Measurements from ENCODE around the gene CFAP46. TPM values are rescaled to one million over a fixed set of nuclear protein-coding genes. Genes with fewer than 3 reads are reported as not detected.

CFAP46 gene
- total and polyA plus RNA-seq, 10 of the 15 experiments (the other 5 are each of a cell fraction or from before 2014, with no cell fraction given) = 0.01 to 0.18 (median 0.03) TPM; not detected in 7

DNA sequence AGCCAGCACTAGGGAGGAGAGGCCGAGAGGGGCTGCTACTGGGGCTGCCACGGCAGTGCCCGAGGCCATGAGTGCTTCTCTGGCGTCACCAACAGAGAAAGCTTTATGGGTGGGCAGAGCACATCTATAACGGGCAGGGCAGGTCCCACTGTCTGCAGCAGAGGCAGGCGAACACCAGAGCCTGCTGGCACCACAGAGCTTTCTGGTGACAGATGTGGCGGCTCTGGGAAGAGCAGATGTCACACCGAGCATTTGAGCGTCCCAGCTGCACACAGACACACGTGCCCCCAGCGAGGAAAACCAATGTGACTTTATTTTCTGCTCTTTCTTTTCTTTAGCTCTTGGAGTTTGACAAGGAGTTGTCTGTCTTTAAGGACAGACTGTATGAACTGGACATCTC lies 176.9 kb downstream of the CFAP46 start (continued):
- TF ChIP-seq STAT1 (conservative IDR thresholded peaks at IDR 0.05) = no peak
- no peak for TF ChIP-seq ATF7 (IDR thresholded peaks at IDR 0.05; ENCODE audit: low read depth)
- TF ChIP-seq ZNF384 (IDR thresholded peaks at IDR 0.05; ENCODE audit: borderline replicate concordance, low read depth, low read length) = no peak
- TF ChIP-seq TARDBP (IDR thresholded peaks at IDR 0.05; ENCODE audit: borderline replicate concordance) = no peak
- TF ChIP-seq ZNF274 (IDR thresholded peaks at IDR 0.05; ENCODE audit: insufficient read depth, insufficient read length) = no peak
- TF ChIP-seq RAD51 (IDR thresholded peaks at IDR 0.05) = no peak
- no peak for TF ChIP-seq CBX5 (IDR thresholded peaks at IDR 0.05; ENCODE audit: low read depth)
- no peak for TF ChIP-seq ETV6 (conservative IDR thresholded peaks at IDR 0.05 in 1 of 2, IDR thresholded peaks at IDR 0.05 in 1 of 2; ENCODE audit: borderline replicate concordance in 1 of 2, low read depth in 1 of 2)
- TF ChIP-seq SUZ12 (IDR thresholded peaks at IDR 0.05; ENCODE audit: unreplicated experiment) = no peak
- no peak for TF ChIP-seq GATAD2B (conservative IDR thresholded peaks at IDR 0.05; ENCODE audit: low read depth)

DNA sequence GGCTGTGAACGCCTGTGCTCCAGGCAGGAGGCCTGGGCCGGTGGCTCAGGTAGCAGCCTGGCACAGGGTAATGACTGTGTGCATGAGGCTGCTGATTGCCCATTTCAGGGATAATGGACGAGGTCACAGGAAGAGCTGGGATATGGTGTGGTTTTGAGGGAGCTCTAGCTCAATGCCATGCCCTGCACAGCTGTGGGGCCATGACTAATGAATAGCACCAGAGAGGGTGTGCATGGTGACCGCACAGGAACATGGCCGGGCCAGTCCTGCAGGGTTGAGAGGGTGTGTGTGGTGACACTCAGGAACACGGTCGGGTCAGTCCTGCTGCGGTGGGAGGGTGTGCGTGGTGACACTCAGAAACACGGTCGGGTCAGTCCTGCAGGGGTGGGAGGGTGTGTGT lies 178.3 kb downstream of the CFAP46 start:
- ChIA-PET RAD21 (ENCODE audit: unreplicated experiment) (no interaction called here), SMC1A (ENCODE audit: uncharacterized antibody, unreplicated experiment) (no interaction called here), CTCF (no interaction called here), POLR2A (no interaction called here)
- BruUV-seq (replicated peaks) = no TSS peak
- Histone ChIP-seq H3K4me2 (ENCODE audit: control insufficient read depth, insufficient read depth) (no peak overlapping the region), H3K9ac (ENCODE audit: control insufficient read depth, insufficient read depth, low read length) (no peak overlapping the region), H4K20me1 (ENCODE audit: control insufficient read depth, insufficient read depth) (no peaks in the 10 kb centered on the region), H3K27me3 (replicated peaks in 1 of 2; ENCODE audit: control insufficient read depth in 2 of 2, insufficient read depth in 2 of 2, low read length in 1 of 2) (no peaks in the 10 kb centered on the region), H3K79me2 (ENCODE audit: control insufficient read depth, insufficient read depth, low read length) (no peaks in the 10 kb centered on the region), H3K36me3 (ENCODE audit: control insufficient read depth in 2 of 2, insufficient read depth in 2 of 2, low read length in 1 of 2) (no peaks in the 10 kb centered on the region), H3K4me3 (no peak overlapping the region), H3K27ac (ENCODE audit: control insufficient read depth, insufficient read depth) (no peak overlapping the region), H3K9me3 (replicated peaks; ENCODE audit: control insufficient read depth, insufficient read depth, low read length) (no peaks in the 10 kb centered on the region; the same call in 2 of the 3 replicates), H2AFZ (ENCODE audit: control insufficient read depth, low read depth, low read length) (no peak overlapping the region), H3K4me1 (ENCODE audit: control insufficient read depth, insufficient read depth, low read length) (no peaks in the 10 kb centered on the region)
- WGBS (ENCODE audit: insufficient coverage, insufficient replicate concordance, low lambda C conversion rate, missing lambda C conversion rate) = 90% methylated on average over 11 of the region's 11 CpGs
- intact Hi-C loops (cut with micrococcal nuclease; ENCODE audit: unreplicated experiment) = no loop called here
- FAIRE-seq (no peak), ATAC-seq (no peak), DNase-seq (ENCODE audit: low read depth, low spot score) (no peak)
- in situ Hi-C loops (cut with MboI) = no loop called here
- TF ChIP-seq, protein P1, sequence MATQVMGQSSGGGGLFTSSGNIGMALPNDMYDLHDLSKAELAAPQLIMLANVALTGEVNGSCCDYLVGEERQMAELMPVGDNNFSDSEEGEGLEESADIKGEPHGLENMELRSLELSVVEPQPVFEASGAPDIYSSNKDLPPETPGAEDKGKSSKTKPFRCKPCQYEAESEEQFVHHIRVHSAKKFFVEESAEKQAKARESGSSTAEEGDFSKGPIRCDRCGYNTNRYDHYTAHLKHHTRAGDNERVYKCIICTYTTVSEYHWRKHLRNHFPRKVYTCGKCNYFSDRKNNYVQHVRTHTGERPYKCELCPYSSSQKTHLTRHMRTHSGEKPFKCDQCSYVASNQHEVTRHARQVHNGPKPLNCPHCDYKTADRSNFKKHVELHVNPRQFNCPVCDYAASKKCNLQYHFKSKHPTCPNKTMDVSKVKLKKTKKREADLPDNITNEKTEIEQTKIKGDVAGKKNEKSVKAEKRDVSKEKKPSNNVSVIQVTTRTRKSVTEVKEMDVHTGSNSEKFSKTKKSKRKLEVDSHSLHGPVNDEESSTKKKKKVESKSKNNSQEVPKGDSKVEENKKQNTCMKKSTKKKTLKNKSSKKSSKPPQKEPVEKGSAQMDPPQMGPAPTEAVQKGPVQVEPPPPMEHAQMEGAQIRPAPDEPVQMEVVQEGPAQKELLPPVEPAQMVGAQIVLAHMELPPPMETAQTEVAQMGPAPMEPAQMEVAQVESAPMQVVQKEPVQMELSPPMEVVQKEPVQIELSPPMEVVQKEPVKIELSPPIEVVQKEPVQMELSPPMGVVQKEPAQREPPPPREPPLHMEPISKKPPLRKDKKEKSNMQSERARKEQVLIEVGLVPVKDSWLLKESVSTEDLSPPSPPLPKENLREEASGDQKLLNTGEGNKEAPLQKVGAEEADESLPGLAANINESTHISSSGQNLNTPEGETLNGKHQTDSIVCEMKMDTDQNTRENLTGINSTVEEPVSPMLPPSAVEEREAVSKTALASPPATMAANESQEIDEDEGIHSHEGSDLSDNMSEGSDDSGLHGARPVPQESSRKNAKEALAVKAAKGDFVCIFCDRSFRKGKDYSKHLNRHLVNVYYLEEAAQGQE (IDR thresholded peaks at IDR 0.05; ENCODE audit: low read depth, low read length) = no peak
- no peak for TF ChIP-seq ZNF217 (IDR thresholded peaks at IDR 0.05)
- TF ChIP-seq HCFC1 (IDR thresholded peaks at IDR 0.05; ENCODE audit: low read length) = no peak
- TF ChIP-seq RBBP5 (conservative IDR thresholded peaks at IDR 0.05) = no peak
- TF ChIP-seq, protein P2, sequence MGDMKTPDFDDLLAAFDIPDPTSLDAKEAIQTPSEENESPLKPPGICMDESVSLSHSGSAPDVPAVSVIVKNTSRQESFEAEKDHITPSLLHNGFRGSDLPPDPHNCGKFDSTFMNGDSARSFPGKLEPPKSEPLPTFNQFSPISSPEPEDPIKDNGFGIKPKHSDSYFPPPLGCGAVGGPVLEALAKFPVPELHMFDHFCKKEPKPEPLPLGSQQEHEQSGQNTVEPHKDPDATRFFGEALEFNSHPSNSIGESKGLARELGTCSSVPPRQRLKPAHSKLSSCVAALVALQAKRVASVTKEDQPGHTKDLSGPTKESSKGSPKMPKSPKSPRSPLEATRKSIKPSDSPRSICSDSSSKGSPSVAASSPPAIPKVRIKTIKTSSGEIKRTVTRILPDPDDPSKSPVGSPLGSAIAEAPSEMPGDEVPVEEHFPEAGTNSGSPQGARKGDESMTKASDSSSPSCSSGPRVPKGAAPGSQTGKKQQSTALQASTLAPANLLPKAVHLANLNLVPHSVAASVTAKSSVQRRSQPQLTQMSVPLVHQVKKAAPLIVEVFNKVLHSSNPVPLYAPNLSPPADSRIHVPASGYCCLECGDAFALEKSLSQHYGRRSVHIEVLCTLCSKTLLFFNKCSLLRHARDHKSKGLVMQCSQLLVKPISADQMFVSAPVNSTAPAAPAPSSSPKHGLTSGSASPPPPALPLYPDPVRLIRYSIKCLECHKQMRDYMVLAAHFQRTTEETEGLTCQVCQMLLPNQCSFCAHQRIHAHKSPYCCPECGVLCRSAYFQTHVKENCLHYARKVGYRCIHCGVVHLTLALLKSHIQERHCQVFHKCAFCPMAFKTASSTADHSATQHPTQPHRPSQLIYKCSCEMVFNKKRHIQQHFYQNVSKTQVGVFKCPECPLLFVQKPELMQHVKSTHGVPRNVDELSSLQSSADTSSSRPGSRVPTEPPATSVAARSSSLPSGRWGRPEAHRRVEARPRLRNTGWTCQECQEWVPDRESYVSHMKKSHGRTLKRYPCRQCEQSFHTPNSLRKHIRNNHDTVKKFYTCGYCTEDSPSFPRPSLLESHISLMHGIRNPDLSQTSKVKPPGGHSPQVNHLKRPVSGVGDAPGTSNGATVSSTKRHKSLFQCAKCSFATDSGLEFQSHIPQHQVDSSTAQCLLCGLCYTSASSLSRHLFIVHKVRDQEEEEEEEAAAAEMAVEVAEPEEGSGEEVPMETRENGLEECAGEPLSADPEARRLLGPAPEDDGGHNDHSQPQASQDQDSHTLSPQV (IDR thresholded peaks at IDR 0.05) = no peak
- no peak for TF ChIP-seq NFXL1 (IDR thresholded peaks at IDR 0.05; ENCODE audit: borderline replicate concordance)
- no peak for TF ChIP-seq NR2C2 (IDR thresholded peaks at IDR 0.05; ENCODE audit: borderline replicate concordance, control insufficient read depth, insufficient read length, low read depth)
- no peak for TF ChIP-seq EED (IDR thresholded peaks at IDR 0.05; ENCODE audit: low read depth)
- TF ChIP-seq MTA3 (IDR thresholded peaks at IDR 0.05; ENCODE audit: borderline replicate concordance, low read length) = no peak
